Retinal pigment epithelial cell (primary cell): ENCODE data around the gene CEP78.

Experiments used
- DNase-seq: peaks from one replicate; pipeline ENCODE4 v3.0.0-alpha.2; 2010; ENCODE audit warnings: low read depth
- H3K4me3 ChIP-seq: 2 replicates; pipeline ENCODE4 v1.5.1; 2011; ENCODE audit warnings: mild to moderate bottlenecking, low read length, control low read depth, moderate library complexity
- TF ChIP-seq, protein P1 (sequence below): conservative IDR thresholded peaks from 2 replicates; pipeline ENCODE4 v1.5.1; 2011; ENCODE audit warnings: low read depth, low read length, control low read depth, inconsistent platforms

The CEP78 gene

DNA sequence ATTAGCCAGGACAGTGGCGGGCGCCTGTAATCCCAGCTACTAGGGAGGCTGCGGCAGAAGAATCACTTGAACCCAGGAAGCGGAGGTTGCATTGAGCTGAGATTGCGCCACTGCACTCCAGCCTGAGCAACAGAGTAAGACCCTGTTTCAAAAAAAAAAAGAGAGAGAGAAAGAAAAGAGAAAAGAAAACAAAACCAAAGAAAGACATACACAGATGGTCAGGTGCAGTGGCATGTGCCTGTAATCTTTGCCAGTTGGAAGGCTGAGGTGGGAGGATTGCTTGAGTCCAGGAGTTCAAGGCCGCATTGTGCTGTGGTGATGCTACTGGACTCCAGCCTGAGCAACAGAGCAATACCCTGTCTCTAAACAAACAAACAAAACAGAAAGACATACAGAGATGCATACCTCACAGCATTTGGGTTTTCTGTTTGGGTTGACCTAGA lies 51.1 kb downstream of the CEP78 start:
- TF ChIP-seq, protein P1, sequence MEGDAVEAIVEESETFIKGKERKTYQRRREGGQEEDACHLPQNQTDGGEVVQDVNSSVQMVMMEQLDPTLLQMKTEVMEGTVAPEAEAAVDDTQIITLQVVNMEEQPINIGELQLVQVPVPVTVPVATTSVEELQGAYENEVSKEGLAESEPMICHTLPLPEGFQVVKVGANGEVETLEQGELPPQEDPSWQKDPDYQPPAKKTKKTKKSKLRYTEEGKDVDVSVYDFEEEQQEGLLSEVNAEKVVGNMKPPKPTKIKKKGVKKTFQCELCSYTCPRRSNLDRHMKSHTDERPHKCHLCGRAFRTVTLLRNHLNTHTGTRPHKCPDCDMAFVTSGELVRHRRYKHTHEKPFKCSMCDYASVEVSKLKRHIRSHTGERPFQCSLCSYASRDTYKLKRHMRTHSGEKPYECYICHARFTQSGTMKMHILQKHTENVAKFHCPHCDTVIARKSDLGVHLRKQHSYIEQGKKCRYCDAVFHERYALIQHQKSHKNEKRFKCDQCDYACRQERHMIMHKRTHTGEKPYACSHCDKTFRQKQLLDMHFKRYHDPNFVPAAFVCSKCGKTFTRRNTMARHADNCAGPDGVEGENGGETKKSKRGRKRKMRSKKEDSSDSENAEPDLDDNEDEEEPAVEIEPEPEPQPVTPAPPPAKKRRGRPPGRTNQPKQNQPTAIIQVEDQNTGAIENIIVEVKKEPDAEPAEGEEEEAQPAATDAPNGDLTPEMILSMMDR = no peak
- H3K4me3 ChIP-seq = no peak overlapping the region
- no peak for DNase-seq

DNA sequence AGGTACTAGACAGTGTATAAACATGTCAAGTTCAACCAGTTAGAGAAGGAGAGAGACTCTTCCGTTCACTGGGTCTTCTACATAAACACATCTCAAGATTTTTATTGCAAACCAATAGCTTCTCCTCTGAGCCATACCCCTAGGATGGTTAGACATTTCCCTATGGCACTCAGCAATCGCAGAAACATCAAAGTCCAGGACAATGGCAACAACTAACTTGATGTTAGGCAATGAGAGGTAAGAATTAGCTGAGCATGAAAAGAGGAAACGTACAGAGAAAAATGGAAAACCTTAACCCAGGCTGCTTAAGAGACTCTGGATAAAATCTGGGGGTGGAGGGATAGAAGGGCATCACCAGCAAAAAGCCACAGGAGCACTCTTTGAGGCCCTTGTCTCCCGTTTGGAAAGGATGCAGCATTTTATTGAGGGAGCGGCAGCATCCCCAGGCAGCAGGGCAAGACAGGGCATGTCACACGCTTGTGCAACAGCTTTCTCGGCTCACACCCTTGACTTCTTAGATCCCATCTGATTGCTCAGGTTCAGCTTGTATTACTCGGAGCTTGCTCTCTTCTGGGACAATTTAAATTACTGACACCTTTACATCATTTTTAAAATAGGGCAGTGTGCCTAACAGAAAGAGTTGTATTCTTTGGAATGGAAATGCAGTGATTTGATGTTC lies 52.5 kb downstream of the CEP78 start:
- no peak overlapping the region for H3K4me3 ChIP-seq
- TF ChIP-seq, protein P1 = no peak
- no peak for DNase-seq

DNA sequence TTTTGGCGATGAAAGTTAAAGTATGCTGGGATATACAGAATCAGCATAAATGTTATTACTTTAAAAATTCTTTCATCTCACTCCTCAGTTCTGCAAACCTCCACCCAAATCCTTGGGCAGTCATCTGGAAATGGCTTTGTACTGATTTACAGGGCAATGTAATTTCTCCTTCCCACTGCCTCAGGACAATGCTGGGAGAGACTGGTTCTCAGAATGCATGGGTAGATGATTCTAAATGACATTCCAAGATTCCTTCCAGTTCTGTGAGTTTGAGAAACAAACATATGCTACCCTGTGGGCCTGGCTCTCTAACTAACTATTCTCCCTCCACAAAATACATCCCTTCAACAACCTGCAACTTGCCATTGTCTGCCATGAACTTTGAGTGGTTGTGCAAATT lies 53.6 kb downstream of the CEP78 start:
- TF ChIP-seq, protein P1 = no peak
- DNase-seq = no peak
- no peak overlapping the region for H3K4me3 ChIP-seq

DNA sequence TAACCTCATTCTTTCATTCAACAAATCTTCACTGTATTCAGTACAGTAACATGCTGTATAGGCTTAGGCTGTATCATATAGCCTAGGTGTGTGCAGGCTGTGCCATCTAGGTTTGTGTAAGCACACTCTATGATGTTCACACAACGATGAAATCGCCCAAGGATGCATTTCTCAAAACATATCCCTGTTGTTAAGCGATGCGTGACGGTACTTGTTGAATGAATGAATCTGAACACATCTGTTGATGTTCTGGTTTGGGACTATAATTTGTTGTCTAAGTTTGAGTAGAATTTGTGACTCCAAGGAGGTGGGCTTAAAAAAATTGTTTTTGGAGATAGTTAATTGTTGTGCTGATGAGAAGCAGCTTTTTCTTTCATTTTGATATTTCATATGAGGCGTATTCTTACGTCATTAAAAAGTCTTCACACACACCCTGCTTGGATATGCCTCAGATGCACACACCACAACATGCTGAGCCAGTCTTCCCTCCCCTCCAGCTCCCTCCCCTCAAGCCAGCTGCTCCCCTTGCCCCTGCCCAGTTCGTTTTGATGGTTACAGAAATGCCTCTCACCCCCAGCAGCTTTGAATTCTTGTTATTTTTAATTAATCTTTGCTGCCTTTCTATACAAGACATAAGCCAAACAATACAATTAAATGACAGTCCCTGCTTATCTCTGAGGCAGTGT lies 55.5 kb downstream of the CEP78 start:
- H3K4me3 ChIP-seq = no peak overlapping the region
- no peak for DNase-seq
- TF ChIP-seq, protein P1 = no peak

DNA sequence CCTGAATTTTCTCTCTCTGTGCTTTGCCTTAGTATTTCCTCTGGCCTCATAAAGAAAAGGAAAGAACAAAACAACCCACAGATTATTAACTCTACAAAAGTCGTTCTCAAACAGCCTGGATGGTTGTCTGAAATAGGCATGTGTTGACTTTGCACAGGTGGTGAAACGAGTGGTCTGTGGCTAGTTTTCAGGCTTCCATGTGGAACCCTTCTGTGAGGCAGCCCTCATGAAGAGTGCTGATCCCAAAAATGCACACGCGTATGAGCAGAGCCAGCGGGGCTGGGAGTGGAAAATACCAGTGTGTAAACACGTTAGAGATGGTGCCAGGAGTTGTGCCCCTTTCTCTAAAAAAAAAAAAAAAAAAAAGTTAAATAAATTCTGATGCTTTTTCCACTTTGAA lies 56.2 kb downstream of the CEP78 start:
- no peak for DNase-seq
- no peak overlapping the region for H3K4me3 ChIP-seq
- TF ChIP-seq, protein P1 = no peak

DNA sequence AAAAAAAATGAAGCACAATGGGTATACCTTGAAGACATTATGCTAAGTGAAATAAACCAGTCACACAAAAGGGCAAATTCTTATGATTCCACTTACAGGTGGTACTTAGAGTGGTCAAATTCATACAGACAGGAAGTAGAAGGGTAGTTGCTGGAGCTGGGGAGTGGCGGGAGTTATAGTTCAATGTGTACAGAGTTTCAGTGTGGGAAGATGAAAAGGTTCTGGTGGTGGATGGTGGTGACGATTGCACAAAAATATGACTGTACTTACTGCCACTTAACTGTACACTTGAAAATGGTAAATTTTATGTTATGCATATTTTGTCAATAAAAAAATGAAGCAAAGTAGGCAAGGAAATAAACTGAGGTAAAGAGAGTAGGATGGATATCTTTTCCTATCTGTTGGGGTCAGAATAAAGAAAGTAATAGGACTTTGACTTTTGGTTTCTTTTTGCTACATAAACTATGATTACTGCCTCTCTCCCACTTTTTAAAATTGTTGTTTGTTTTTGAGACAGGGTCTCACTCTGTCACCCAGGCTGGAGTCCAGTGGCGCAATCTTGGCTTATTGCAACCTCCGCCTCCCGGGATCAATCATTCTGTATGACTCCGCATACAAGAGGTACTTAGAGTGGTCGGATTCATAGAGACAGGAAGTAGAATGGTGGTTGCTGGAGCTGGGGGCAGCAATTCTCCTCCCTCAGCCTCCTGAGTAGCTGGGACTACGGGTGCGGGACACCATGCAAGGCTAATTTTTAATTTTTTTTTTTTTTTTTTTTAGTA lies 57.0 kb downstream of the CEP78 start:
- TF ChIP-seq, protein P1 = no peak
- no peak overlapping the region for H3K4me3 ChIP-seq
- DNase-seq = no peak
